Ishikawa (cell line): ENCODE results near the gene IL2.

Experiments used
- CREB1 ChIP-seq: IDR thresholded peaks from 2 replicates; pipeline ENCODE4 v1.6.1; 2012; ENCODE audit warnings: low read depth
- EGR1 ChIP-seq: IDR thresholded peaks from 2 replicates; pipeline ENCODE4 v1.6.1; 2012
- EP300 ChIP-seq: IDR thresholded peaks from 2 replicates; pipeline ENCODE4 v1.6.1; 2012; ENCODE audit warnings: borderline replicate concordance
- FOXM1 ChIP-seq: IDR thresholded peaks from 2 replicates; pipeline ENCODE4 v1.6.1; 2012; ENCODE audit warnings: low read depth, borderline replicate concordance
- MAX ChIP-seq: IDR thresholded peaks from 2 replicates; pipeline ENCODE4 v1.6.1; 2012
- NFIC ChIP-seq: IDR thresholded peaks from 2 replicates; pipeline ENCODE4 v1.6.1; 2012
- RAD21 ChIP-seq: IDR thresholded peaks from 2 replicates; pipeline ENCODE4 v1.6.1; 2012; ENCODE audit warnings: low read depth
- TAF1 ChIP-seq: IDR thresholded peaks from 2 replicates; pipeline ENCODE4 v1.6.1; 2012; ENCODE audit warnings: low read depth, mild to moderate bottlenecking
- TCF12 ChIP-seq: IDR thresholded peaks from 2 replicates; pipeline ENCODE4 v1.6.1; 2012; ENCODE audit warnings: low read depth
- TEAD4 ChIP-seq: IDR thresholded peaks from 2 replicates; pipeline ENCODE4 v1.6.1; 2012
- YY1 ChIP-seq: IDR thresholded peaks from 2 replicates; pipeline ENCODE4 v1.6.1; 2012; ENCODE audit warnings: low read depth
- ZBTB7A ChIP-seq: IDR thresholded peaks from 2 replicates; pipeline ENCODE4 v1.6.1; 2012; ENCODE audit warnings: low read depth
- TF ChIP-seq, protein P1 (sequence below): IDR thresholded peaks from 2 replicates; pipeline ENCODE4 v1.6.1; 2012; ENCODE audit warnings: low read depth, mild to moderate bottlenecking

GRCh38 chr4:122453384-122453995 is 3.0 kb downstream of the IL2 start:
- TF ChIP-seq CREB1 (no peak), FOXM1 (no peak), MAX (no peak), EGR1 (no peak), YY1 (no peak), EP300 (no peak), RAD21 (no peak), TEAD4 (no peak), TAF1 (no peak), ZBTB7A (no peak), NFIC (no peak), TCF12 (no peak)
- TF ChIP-seq, protein P1, sequence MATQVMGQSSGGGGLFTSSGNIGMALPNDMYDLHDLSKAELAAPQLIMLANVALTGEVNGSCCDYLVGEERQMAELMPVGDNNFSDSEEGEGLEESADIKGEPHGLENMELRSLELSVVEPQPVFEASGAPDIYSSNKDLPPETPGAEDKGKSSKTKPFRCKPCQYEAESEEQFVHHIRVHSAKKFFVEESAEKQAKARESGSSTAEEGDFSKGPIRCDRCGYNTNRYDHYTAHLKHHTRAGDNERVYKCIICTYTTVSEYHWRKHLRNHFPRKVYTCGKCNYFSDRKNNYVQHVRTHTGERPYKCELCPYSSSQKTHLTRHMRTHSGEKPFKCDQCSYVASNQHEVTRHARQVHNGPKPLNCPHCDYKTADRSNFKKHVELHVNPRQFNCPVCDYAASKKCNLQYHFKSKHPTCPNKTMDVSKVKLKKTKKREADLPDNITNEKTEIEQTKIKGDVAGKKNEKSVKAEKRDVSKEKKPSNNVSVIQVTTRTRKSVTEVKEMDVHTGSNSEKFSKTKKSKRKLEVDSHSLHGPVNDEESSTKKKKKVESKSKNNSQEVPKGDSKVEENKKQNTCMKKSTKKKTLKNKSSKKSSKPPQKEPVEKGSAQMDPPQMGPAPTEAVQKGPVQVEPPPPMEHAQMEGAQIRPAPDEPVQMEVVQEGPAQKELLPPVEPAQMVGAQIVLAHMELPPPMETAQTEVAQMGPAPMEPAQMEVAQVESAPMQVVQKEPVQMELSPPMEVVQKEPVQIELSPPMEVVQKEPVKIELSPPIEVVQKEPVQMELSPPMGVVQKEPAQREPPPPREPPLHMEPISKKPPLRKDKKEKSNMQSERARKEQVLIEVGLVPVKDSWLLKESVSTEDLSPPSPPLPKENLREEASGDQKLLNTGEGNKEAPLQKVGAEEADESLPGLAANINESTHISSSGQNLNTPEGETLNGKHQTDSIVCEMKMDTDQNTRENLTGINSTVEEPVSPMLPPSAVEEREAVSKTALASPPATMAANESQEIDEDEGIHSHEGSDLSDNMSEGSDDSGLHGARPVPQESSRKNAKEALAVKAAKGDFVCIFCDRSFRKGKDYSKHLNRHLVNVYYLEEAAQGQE, result no peak
